Ovary (tissue), 9 donors: ENCODE results near the gene GHR. TPM values are rescaled to one million over a fixed set of nuclear protein-coding genes. Genes with fewer than 3 reads are reported as not detected.

Experiments used
- DNase-seq, 5 donors: peaks; one replicate each; pipeline ENCODE4 v3.0.0-alpha.2; 2019 to 2020
- H3K27ac ChIP-seq, 2 donors: fragments of 200-600 bp; one replicate each; pipeline versions ENCODE4 v1.5.1 to v1.8.0; 2019 to 2022
- H3K27me3 ChIP-seq: fragments of 200-600 bp; one replicate; pipeline ENCODE4 v1.8.0; 2022
- H3K36me3 ChIP-seq: fragments of 200-600 bp; sonication (generic); one replicate; pipeline ENCODE4 v1.5.1; 2019
- H3K4me1 ChIP-seq: one replicate; pipeline ENCODE4 v1.8.1; 2013; ENCODE audit warnings: mild to moderate bottlenecking, moderate library complexity; ENCODE audit not compliant: insufficient read depth
- H3K4me3 ChIP-seq: fragments of 200-600 bp; sonication (generic); one replicate; pipeline ENCODE4 v1.5.1; 2017
- H3K9me3 ChIP-seq, 2 donors: fragments of 200-600 bp in 1 of 2; sonication (generic) in 1 of 2; one replicate each; pipeline versions ENCODE4 v1.5.1 to v1.8.1; 2013 to 2019; ENCODE audit warnings: mild to moderate bottlenecking in 1 of 2, moderate library complexity in 1 of 2
- EP300 ChIP-seq: sonication (generic); formaldehyde crosslinking; IDR thresholded peaks from one replicate; pipeline ENCODE4 v1.6.1; 2017; ENCODE audit warnings: antibody characterized with exemption
- POLR2A ChIP-seq: fragments of 450-650 bp; IDR thresholded peaks from one replicate; pipeline ENCODE4 v1.6.1; 2017; ENCODE audit warnings: antibody characterized with exemption, mild to moderate bottlenecking, moderate library complexity
- WGBS, 3 donors: extraction: QIAGEN DNeasy Blood & Tissue Kit in 1 of 3; methylation state at CpG; one replicate each; pipeline versions ENCODE4 v1.1.5 to v1.1.7; 2013 to 2017; 5-methylcytosine and 5-hydroxymethylcytosine counted together
- intact Hi-C, 4 donors: fragments of 100-400 bp; cut with DNase I; formaldehyde crosslinking; loops; one replicate each; pipeline versions ENCODE4 v1.11.0 to v1.15.1; 2022 to 2023
- polyA plus RNA-seq, 2 donors: library from polyadenylated mRNA; stranded (reverse); fragments of 200-250 nt in 1 of 2; fragments of 350-450 nt in 1 of 2; fragmentation: Illumina TruSeq in 1 of 2; extraction: RNeasy Lipid Tissue Mini Kit (QIAGEN cat#74804) in 1 of 2; gene quantifications; one replicate each; pipeline ENCODE4 v1.2.3, GENCODE V29; 2013 to 2014
- total RNA-seq, 7 donors: library from RNA; depleted of rRNA in 2 of 7; stranded (reverse); fragments of >200 nt in 2 of 7; fragmentation: NEBNext Ultra II Directional in 3 of 7; extraction: Animal tissue kit (Norgen Biotek cat#: 25700) in 3 of 7; gene quantifications; one replicate each; pipeline versions ENCODE4 v1.1.0 to v1.2.4, GENCODE V29; 2016 to 2023
- TF ChIP-seq, protein P1 (sequence below), 3 donors: fragments of 450-650 bp in 2 of 3; fragments of 200-600 bp in 1 of 3; IDR thresholded peaks; one replicate each; pipeline versions ENCODE4 v1.5.1 to v1.8.0; 2016 to 2022; ENCODE audit warnings: antibody characterized with exemption in 3 of 3, mild to moderate bottlenecking in 1 of 3
- donor health status: DM: no; HTN: no; CAD: no; lungs with moderate emphysema.
- donor health status: DM: no; HTN: no; CAD: no.
- donor health status: Bipolar disorder and iron deficiency.
- donor health status: DM: yes; HTN: yes; CAD: no.
- donor health status: DM: no; HTN: no; CAD: no.
- donor health status: DM: yes; HTN: yes; CAD: no.

The GHR gene
- total and polyA plus RNA-seq, 9 donors = 4.3 to 17.4 (median 7.0) TPM

DNA sequence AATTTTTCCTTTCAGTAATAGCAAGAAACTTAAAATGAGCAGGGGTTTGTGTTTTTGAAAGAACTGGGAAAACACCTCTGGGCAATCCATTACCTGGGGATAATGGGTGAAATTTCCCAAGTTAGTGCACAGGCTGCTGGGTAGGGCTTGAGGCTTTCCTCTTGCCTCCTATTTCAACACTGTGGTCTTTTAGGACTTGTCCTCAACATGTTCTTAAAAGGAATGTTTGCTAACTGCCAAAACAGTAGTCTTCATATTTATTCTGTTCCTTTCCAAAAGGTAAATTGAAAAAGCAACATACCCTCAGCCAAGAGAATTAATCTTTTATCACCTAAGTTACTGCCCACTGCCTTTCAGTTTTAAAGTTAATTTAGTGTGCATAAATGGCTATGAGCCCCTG lies 175.1 kb downstream of the GHR start:
- Histone ChIP-seq H3K27me3 (no peaks in the 10 kb centered on the region), H3K27ac (no peak overlapping the region), H3K4me1 (peaks cover 3% of the 10 kb centered on the region), H3K4me3 (no peak overlapping the region), H3K9me3 (no peaks in the 10 kb centered on the region), H3K36me3 (no peaks in the 10 kb centered on the region)
- intact Hi-C loops = no loop called here
- TF ChIP-seq, protein P1, sequence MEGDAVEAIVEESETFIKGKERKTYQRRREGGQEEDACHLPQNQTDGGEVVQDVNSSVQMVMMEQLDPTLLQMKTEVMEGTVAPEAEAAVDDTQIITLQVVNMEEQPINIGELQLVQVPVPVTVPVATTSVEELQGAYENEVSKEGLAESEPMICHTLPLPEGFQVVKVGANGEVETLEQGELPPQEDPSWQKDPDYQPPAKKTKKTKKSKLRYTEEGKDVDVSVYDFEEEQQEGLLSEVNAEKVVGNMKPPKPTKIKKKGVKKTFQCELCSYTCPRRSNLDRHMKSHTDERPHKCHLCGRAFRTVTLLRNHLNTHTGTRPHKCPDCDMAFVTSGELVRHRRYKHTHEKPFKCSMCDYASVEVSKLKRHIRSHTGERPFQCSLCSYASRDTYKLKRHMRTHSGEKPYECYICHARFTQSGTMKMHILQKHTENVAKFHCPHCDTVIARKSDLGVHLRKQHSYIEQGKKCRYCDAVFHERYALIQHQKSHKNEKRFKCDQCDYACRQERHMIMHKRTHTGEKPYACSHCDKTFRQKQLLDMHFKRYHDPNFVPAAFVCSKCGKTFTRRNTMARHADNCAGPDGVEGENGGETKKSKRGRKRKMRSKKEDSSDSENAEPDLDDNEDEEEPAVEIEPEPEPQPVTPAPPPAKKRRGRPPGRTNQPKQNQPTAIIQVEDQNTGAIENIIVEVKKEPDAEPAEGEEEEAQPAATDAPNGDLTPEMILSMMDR (IDR thresholded peaks at IDR 0.05) = no peak
- TF ChIP-seq POLR2A (no peak), EP300 (no peak)
- DNase-seq = no peak

- Histone ChIP-seq H3K9me3 (no peaks in the 10 kb centered on the region), H3K27me3 (no peaks in the 10 kb centered on the region), H3K27ac (no peak overlapping the region), H3K4me3 (no peak overlapping the region), H3K4me1 (peaks cover 3% of the 10 kb centered on the region), H3K36me3 (no peaks in the 10 kb centered on the region)
- TF ChIP-seq POLR2A = no peak
- no peak for DNase-seq
- intact Hi-C loops = no loop called here
- WGBS, 3 donors = 89 to 100% (median 97%) methylated on average over 3 of the region's 3 CpGs
Observed at GRCh38 chr5:42599106-42599505, 175.9 kb downstream of the GHR start.

- no peaks in the 10 kb centered on the region for H3K9me3 ChIP-seq
- no peak overlapping the region for H3K4me3 ChIP-seq
- no peaks in the 10 kb centered on the region for H3K36me3 ChIP-seq
- peaks cover 3% of the 10 kb centered on the region for H3K4me1 ChIP-seq
- DNase-seq = no peak
- intact Hi-C loops = no loop called here
- no peak overlapping the region for H3K27ac ChIP-seq
- WGBS, 3 donors = 97 to 100% (median 100%) methylated on average over 1 of the region's 1 CpG
- no peaks in the 10 kb centered on the region for H3K27me3 ChIP-seq
- TF ChIP-seq EP300 (no peak), POLR2A (no peak)
- TF ChIP-seq, protein P1 (IDR thresholded peaks at IDR 0.05) = no peak
Observed at GRCh38 chr5:42600441-42600840, 177.2 kb downstream of the GHR start.

DNA sequence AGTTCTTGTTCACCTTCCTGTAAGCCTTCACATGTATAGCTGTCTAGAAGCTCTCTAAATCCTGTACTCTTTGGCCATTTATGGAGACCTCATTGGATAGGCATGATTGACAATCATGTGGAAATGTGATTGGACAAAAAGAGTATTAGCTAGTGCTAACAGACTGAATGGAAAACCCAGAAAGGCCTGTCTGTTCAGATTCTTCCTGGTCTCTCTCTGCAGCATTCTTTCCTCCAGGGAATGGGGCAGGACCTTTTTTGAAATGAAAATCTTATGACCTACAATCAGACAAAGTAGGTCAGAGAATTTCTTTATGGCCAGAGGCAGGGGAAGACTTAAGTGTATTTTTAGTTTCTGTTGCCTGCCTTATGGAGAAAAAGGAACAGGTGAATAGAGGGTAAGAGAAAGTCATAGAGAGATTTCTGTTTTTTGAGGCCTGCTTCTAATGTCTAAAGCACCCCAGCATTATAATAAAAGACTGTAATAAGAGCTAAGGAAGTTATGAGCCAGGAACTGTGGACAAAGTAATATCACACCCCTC lies 181.0 kb downstream of the GHR start:
- no peak for DNase-seq
- Histone ChIP-seq H3K9me3 (no peaks in the 10 kb centered on the region), H3K4me1 (no peaks in the 10 kb centered on the region), H3K27ac (no peak overlapping the region), H3K4me3 (no peak overlapping the region), H3K27me3 (no peaks in the 10 kb centered on the region), H3K36me3 (no peaks in the 10 kb centered on the region)
- intact Hi-C loops = no loop called here
- TF ChIP-seq POLR2A (no peak), EP300 (no peak)
- TF ChIP-seq, protein P1 (IDR thresholded peaks at IDR 0.05) = no peak

DNA sequence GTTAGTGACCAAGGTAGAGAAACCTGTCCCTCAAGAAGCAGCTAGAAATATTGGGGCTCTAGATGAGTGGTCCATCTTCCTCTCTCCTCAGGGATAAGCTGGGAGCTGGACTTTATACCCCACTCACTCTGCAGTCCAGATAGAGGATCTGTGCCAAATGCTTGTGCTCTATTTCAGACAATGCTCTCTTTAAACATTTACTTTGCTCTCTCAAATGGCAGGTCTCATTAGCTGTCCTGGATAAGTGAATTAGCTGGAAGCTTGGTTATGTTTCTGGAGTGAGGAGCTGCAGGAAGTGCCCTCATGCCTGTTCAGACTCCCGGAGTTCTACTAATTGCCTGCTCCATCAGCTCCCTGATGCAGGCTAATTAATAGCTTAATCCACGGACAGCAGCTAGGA lies 182.3 kb downstream of the GHR start:
- DNase-seq = no peak
- no peaks in the 10 kb centered on the region for H3K4me1 ChIP-seq
- H3K4me3 ChIP-seq = no peak overlapping the region
- no peaks in the 10 kb centered on the region for H3K9me3 ChIP-seq
- WGBS, 3 donors = 92 to 98% (median 94%) methylated on average over 2 of the region's 2 CpGs
- no peak for TF ChIP-seq POLR2A
- TF ChIP-seq, protein P1 (IDR thresholded peaks at IDR 0.05) = no peak
- TF ChIP-seq EP300 = no peak
- intact Hi-C loops = no loop called here
- H3K27me3 ChIP-seq = no peaks in the 10 kb centered on the region
- no peak overlapping the region for H3K27ac ChIP-seq
- no peaks in the 10 kb centered on the region for H3K36me3 ChIP-seq
